SU-DHL-6 (cell line): Measurements from ENCODE around the gene UGT3A1.
"Not testable (repeated sequence)": the region's sequence is repeated elsewhere in the genome, so short reads cannot be mapped to it uniquely, and the experiment has no call there.

ENCODE experiments used
- H2AFZ ChIP-seq: fragments of 200-600 bp; sonication (generic); 2 replicates; pipeline ENCODE4 v1.6.1; 2014; ENCODE audit warnings: low read depth, mild to moderate bottlenecking, moderate library complexity, mixed read lengths, antibody characterized with exemption, low read length; ENCODE audit not compliant: severe bottlenecking
- H3F3A ChIP-seq: fragments of 200-600 bp; shearing (Covaris generic); 2 replicates; pipeline ENCODE4 v1.6.0; 2016; ENCODE audit warnings: antibody characterized with exemption, mild to moderate bottlenecking; ENCODE audit not compliant: insufficient read depth
- H3K27ac ChIP-seq: fragments of 200-600 bp; sonication (generic); 2 replicates; pipeline ENCODE4 v1.5.1; 2016; ENCODE audit warnings: low read depth, mild to moderate bottlenecking, low read length, moderate library complexity, mixed read lengths
- H3K27me3 ChIP-seq: fragments of 200-600 bp; sonication (generic), shearing (Covaris generic); 2 replicates; pipeline ENCODE4 v1.6.0; 2014; ENCODE audit warnings: mild to moderate bottlenecking, low read length
- H3K36me3 ChIP-seq: fragments of 200-600 bp; sonication (generic); 2 replicates; pipeline ENCODE4 v1.6.1; 2014; ENCODE audit warnings: mild to moderate bottlenecking, low read length, mixed read lengths
- H3K4me2 ChIP-seq: fragments of 300-600, 200-600 bp; shearing (Covaris generic), sonication (generic); 2 replicates; pipeline ENCODE4 v1.6.0; 2014; ENCODE audit warnings: low read length, low read depth, mild to moderate bottlenecking; ENCODE audit not compliant: poor library complexity, severe bottlenecking
- H3K4me3 ChIP-seq: fragments of 200-600 bp; sonication (generic); 2 replicates; pipeline ENCODE4 v1.5.1; 2014; ENCODE audit warnings: antibody characterized with exemption, low read length, mild to moderate bottlenecking, mixed read lengths; ENCODE audit not compliant: insufficient read depth, poor library complexity, severe bottlenecking
- H3K79me2 ChIP-seq: fragments of 200-600 bp; sonication (generic); 2 replicates; pipeline ENCODE4 v1.6.1; 2014; ENCODE audit warnings: mild to moderate bottlenecking, low read length, moderate library complexity; ENCODE audit not compliant: insufficient read depth
- H3K9ac ChIP-seq: fragments of 200-600 bp; sonication (generic); 2 replicates; pipeline ENCODE4 v1.7.0; 2014; ENCODE audit warnings: mild to moderate bottlenecking, low read length
- H3K9me2 ChIP-seq: fragments of 200-600 bp; sonication (generic); replicated peaks from 2 replicates; pipeline ENCODE4 v1.6.1; 2014; ENCODE audit warnings: low read length; ENCODE audit not compliant: insufficient read depth
- H3K9me3 ChIP-seq: fragments of 200-600 bp; sonication (generic); 2 replicates; pipeline ENCODE4 v1.6.1; 2014; ENCODE audit warnings: low read length, mixed read lengths; ENCODE audit not compliant: insufficient read depth
- H4K20me1 ChIP-seq: fragments of 200-600 bp; sonication (generic); 2 replicates; pipeline ENCODE4 v1.6.1; 2014; ENCODE audit warnings: low read depth, mild to moderate bottlenecking, antibody characterized with exemption, low read length, moderate library complexity, mixed read lengths
- EZH2phosphoT487 ChIP-seq: fragments of 200-600 bp; sonication (generic), shearing (Covaris generic); conservative IDR thresholded peaks from 2 replicates; pipeline ENCODE4 v1.6.1; 2018; ENCODE audit warnings: mild to moderate bottlenecking, antibody characterized with exemption, low read length, moderate library complexity, mixed read lengths
- TF ChIP-seq, protein P1 (sequence below): fragments of 200-600 bp; sonication (generic); IDR thresholded peaks from one replicate; pipeline ENCODE4 v1.5.1; 2017; ENCODE audit warnings: antibody characterized with exemption, mild to moderate bottlenecking, low read length, moderate library complexity; ENCODE audit not compliant: insufficient read depth, poor library complexity, severe bottlenecking

UGT3A1 gene

DNA sequence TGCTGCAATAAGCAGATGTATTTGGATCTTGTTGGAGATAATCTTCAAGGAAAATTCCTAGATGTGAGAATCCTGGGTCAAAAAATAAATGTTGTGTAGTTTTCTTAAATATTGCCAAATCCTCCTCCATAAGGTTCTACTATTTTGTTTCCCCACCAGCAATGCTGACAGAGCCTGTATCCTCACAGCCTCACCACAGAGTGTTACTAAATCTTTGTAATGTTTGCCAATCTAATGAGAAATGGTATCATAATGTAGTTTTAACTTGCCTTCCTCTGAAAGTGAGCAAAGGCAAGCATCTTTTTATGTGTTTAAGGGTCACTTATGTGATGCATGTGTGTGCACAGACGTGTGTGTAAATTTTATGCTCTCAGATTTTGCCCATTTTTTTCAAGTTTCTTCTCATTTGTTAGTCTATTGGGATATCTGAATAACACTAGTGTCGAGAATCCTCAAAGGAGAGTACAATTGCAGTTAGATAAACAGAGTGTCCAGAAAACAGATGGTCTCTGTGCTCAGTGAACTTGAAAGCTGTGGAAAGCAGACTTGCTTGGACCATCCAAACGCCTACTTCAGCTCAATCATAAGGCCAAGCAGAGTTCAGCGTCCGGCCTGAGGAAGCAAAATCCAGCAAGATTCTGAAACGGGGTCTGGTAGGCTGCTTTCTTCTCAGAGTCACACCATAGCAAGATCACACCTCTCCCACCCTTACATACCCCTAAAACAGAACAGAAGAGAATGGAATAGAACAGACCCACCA, 35.7 kb upstream of the UGT3A1 start:
- TF ChIP-seq, protein P1, sequence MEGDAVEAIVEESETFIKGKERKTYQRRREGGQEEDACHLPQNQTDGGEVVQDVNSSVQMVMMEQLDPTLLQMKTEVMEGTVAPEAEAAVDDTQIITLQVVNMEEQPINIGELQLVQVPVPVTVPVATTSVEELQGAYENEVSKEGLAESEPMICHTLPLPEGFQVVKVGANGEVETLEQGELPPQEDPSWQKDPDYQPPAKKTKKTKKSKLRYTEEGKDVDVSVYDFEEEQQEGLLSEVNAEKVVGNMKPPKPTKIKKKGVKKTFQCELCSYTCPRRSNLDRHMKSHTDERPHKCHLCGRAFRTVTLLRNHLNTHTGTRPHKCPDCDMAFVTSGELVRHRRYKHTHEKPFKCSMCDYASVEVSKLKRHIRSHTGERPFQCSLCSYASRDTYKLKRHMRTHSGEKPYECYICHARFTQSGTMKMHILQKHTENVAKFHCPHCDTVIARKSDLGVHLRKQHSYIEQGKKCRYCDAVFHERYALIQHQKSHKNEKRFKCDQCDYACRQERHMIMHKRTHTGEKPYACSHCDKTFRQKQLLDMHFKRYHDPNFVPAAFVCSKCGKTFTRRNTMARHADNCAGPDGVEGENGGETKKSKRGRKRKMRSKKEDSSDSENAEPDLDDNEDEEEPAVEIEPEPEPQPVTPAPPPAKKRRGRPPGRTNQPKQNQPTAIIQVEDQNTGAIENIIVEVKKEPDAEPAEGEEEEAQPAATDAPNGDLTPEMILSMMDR = no peak
- TF ChIP-seq EZH2phosphoT487 = no peak
- Histone ChIP-seq H3K27ac (no peak overlapping the region), H3K9ac (no peak overlapping the region), H3F3A (no peaks in the 10 kb centered on the region), H3K4me3 (no peak overlapping the region), H3K27me3 (0 out of 2 replicates have a peak, but pooled peaks cover 2% of the 10 kb centered on the region), H2AFZ (no peak overlapping the region), H3K9me3 (no peaks in the 10 kb centered on the region), H4K20me1 (no peaks in the 10 kb centered on the region), H3K9me2 (no peaks in the 10 kb centered on the region), H3K4me2 (no peak overlapping the region), H3K36me3 (no peaks in the 10 kb centered on the region), H3K79me2 (no peaks in the 10 kb centered on the region)

DNA sequence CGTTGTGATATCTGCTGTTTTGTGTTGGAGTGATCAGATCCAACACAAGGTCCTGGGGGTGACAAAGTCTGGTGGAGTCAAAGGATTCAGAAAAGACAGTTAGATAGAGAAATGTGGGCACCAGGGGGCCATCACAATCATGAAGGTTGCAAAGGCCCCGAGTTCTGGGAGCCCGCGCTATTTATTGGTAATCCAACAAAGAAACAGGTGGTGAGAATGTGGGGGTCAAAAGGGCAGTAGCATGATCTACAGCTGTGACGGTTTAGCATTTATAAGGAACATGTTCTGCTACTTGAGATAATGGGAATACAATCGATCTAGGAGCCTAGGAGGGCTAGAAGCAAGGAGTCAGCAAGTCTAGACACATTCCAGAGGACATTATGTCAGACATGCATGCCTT, 31.1 kb upstream of the UGT3A1 start:
- H3K4me2 ChIP-seq, H3K9me3 ChIP-seq, H3K4me3 ChIP-seq, H3K9me2 ChIP-seq, H3K9ac ChIP-seq, H3K27me3 ChIP-seq, H3F3A ChIP-seq, H3K79me2 ChIP-seq, H3K27ac ChIP-seq, H3K36me3 ChIP-seq, H4K20me1 ChIP-seq, H2AFZ ChIP-seq: not testable (repeated sequence)

GRCh38 chr5:36019584-36019983, 28.4 kb upstream of the UGT3A1 start:
- not testable (repeated sequence) for H3K79me2 ChIP-seq, H3K9me3 ChIP-seq, H3K9me2 ChIP-seq, H3K27me3 ChIP-seq, H3K4me3 ChIP-seq, H3K4me2 ChIP-seq, H4K20me1 ChIP-seq, H2AFZ ChIP-seq, H3K27ac ChIP-seq, H3K36me3 ChIP-seq, H3F3A ChIP-seq, H3K9ac ChIP-seq

GRCh38 chr5:36017622-36018021, 26.4 kb upstream of the UGT3A1 start:
- no peak overlapping the region for H3K4me2 ChIP-seq
- no peaks in the 10 kb centered on the region for H3K36me3 ChIP-seq
- TF ChIP-seq EZH2phosphoT487 = no peak
- TF ChIP-seq, protein P1 = no peak
- no peaks in the 10 kb centered on the region for H3K79me2 ChIP-seq
- H3K27ac ChIP-seq = no peak overlapping the region
- no peaks in the 10 kb centered on the region for H3K9me2 ChIP-seq
- no peak overlapping the region for H2AFZ ChIP-seq
- no peaks in the 10 kb centered on the region for H3F3A ChIP-seq
- no peak overlapping the region for H3K4me3 ChIP-seq
- H4K20me1 ChIP-seq = no peaks in the 10 kb centered on the region
- no peaks in the 10 kb centered on the region for H3K27me3 ChIP-seq
- H3K9ac ChIP-seq = no peak overlapping the region
- H3K9me3 ChIP-seq = peaks cover 12% of the 10 kb centered on the region; the same call in 1 of the 2 replicates
